Fibroblast of pulmonary artery (primary cell): ENCODE results near the gene SLC23A2.

ENCODE experiments used
- DNase-seq: peaks from one replicate; pipeline ENCODE4 v3.0.0-alpha.2; 2010; ENCODE audit warnings: low read depth
- H3K4me3 ChIP-seq: replicated peaks from 2 replicates; pipeline ENCODE4 v1.5.1; 2011; ENCODE audit warnings: low read depth, mild to moderate bottlenecking, control low read depth, low read length, moderate library complexity
- CTCF ChIP-seq: IDR thresholded peaks from 2 replicates; pipeline ENCODE4 v1.5.1; 2011; ENCODE audit warnings: mild to moderate bottlenecking, control low read depth, low read length, inconsistent platforms; ENCODE audit errors: missing control alignments

Gene SLC23A2

GRCh38 chr20:5003626-5004025 lies 2.3 kb upstream of the SLC23A2 start:
- no peak for TF ChIP-seq CTCF
- DNase-seq = no peak
- H3K4me3 ChIP-seq = no peak overlapping the region

GRCh38 chr20:5002077-5002413 lies 735 bp upstream of the SLC23A2 start:
- H3K4me3 ChIP-seq = no peak overlapping the region
- DNase-seq = no peak
- TF ChIP-seq CTCF = no peak

GRCh38 chr20:5000263-5001173 lies 792 bp downstream of the SLC23A2 start:
- peak overlapping the region; percentile 69 for H3K4me3 ChIP-seq
- DNase-seq = no peak
- TF ChIP-seq CTCF = no peak

- peak overlapping the region; percentile 69 for H3K4me3 ChIP-seq
- no peak for DNase-seq
- TF ChIP-seq CTCF = no peak
These were observed 1.5 kb downstream of the SLC23A2 start for GRCh38 chr20:4999788-5000187.

- no peak for DNase-seq
- TF ChIP-seq CTCF = peak; percentile 8
- no peak overlapping the region for H3K4me3 ChIP-seq
These were observed 3.1 kb downstream of the SLC23A2 start for GRCh38 chr20:4998160-4998651.

GRCh38 chr20:4997222-4997621 lies 4.1 kb downstream of the SLC23A2 start:
- no peak for TF ChIP-seq CTCF
- no peak for DNase-seq
- H3K4me3 ChIP-seq = no peak overlapping the region

GRCh38 chr20:4989570-4989969 lies 11.7 kb downstream of the SLC23A2 start:
- H3K4me3 ChIP-seq = no peak overlapping the region
- TF ChIP-seq CTCF = no peak
- no peak for DNase-seq
